ENCODE measurements around the gene ZBTB9.

DNA sequence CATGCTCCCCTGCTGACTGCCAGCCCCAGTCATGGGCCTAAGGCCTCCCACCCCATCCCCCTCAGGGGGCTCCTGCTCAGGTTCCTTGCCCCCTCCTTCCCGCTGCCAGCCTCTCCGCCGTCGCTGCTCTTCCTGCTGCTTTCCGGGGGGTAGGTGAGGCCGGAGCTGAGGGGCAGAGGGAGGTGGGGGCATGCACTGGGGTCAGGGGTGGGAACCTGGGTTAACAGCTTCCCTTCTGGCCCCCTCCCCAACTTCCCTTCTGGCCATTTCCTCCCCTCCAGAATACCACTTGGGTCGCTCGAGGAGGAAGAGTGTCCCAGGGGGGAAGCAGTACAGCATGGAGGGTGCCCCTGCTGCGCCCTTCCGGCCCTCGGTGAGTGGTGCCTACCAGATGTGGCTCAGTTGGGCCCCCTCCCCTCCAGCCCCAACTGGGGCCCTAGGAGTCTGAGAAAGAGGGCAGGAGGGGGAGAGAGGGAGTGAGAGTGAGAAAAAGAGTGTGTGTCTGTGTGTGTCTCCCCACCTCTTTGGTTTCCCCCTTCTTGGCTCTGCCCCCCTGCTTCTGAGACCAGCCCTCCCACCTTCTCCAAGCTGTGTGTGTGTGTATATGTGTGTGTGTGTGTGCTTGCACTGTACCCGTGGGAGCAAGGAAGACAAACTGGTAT is 22.4 kb upstream of the ZBTB9 start:
- TF ChIP-seq, protein P1, sequence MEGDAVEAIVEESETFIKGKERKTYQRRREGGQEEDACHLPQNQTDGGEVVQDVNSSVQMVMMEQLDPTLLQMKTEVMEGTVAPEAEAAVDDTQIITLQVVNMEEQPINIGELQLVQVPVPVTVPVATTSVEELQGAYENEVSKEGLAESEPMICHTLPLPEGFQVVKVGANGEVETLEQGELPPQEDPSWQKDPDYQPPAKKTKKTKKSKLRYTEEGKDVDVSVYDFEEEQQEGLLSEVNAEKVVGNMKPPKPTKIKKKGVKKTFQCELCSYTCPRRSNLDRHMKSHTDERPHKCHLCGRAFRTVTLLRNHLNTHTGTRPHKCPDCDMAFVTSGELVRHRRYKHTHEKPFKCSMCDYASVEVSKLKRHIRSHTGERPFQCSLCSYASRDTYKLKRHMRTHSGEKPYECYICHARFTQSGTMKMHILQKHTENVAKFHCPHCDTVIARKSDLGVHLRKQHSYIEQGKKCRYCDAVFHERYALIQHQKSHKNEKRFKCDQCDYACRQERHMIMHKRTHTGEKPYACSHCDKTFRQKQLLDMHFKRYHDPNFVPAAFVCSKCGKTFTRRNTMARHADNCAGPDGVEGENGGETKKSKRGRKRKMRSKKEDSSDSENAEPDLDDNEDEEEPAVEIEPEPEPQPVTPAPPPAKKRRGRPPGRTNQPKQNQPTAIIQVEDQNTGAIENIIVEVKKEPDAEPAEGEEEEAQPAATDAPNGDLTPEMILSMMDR (IDR thresholded peaks at IDR 0.05), result no peak
- no peak for TF ChIP-seq POLR2A (IDR thresholded peaks at IDR 0.05)

All from thyroid gland (tissue), 4 donors.